ENCODE results near the gene RCAN1.

RCAN1 gene

GRCh38 chr21:34593423-34593822 is 21.5 kb downstream of the RCAN1 start:
- no peaks in the 10 kb centered on the region for H3K27me3 ChIP-seq (ENCODE audit: control insufficient read depth, insufficient read depth, low read length)
- H3K4me1 ChIP-seq (ENCODE audit: control insufficient read depth, insufficient read depth, low read length): peaks cover 13% of the 10 kb centered on the region
- H3K36me3 ChIP-seq (ENCODE audit: control insufficient read depth, insufficient read depth, low read length): no peaks in the 10 kb centered on the region
- H3K4me3 ChIP-seq (ENCODE audit: low read length): no peak overlapping the region
- no peak overlapping the region for H3K9ac ChIP-seq (ENCODE audit: low read length)
- H3K27ac ChIP-seq (ENCODE audit: low read depth, low read length): peak overlapping the region; percentile 26

GRCh38 chr21:34592120-34592955 is 22.6 kb downstream of the RCAN1 start:
- Histone ChIP-seq H3K9ac (ENCODE audit: low read length) (no peak overlapping the region), H3K4me3 (ENCODE audit: low read length) (peak overlapping the region; percentile 38), H3K36me3 (ENCODE audit: control insufficient read depth, insufficient read depth, low read length) (no peaks in the 10 kb centered on the region), H3K27me3 (ENCODE audit: control insufficient read depth, insufficient read depth, low read length) (no peaks in the 10 kb centered on the region), H3K4me1 (ENCODE audit: control insufficient read depth, insufficient read depth, low read length) (peaks cover 13% of the 10 kb centered on the region), H3K27ac (ENCODE audit: low read depth, low read length) (no peak overlapping the region)

GRCh38 chr21:34590520-34590919 is 24.4 kb downstream of the RCAN1 start:
- no peaks in the 10 kb centered on the region for H3K27me3 ChIP-seq (ENCODE audit: control insufficient read depth, insufficient read depth, low read length)
- no peak overlapping the region for H3K4me3 ChIP-seq (ENCODE audit: low read length)
- peaks cover 13% of the 10 kb centered on the region for H3K4me1 ChIP-seq (ENCODE audit: control insufficient read depth, insufficient read depth, low read length)
- H3K9ac ChIP-seq (ENCODE audit: low read length): no peak overlapping the region
- no peak overlapping the region for H3K27ac ChIP-seq (ENCODE audit: low read depth, low read length)
- H3K36me3 ChIP-seq (ENCODE audit: control insufficient read depth, insufficient read depth, low read length): no peaks in the 10 kb centered on the region

- Histone ChIP-seq H3K27ac (ENCODE audit: low read depth, low read length) (no peak overlapping the region), H3K4me3 (ENCODE audit: low read length) (no peak overlapping the region), H3K4me1 (ENCODE audit: control insufficient read depth, insufficient read depth, low read length) (peaks cover 9% of the 10 kb centered on the region), H3K9ac (ENCODE audit: low read length) (no peak overlapping the region), H3K36me3 (ENCODE audit: control insufficient read depth, insufficient read depth, low read length) (no peaks in the 10 kb centered on the region), H3K27me3 (ENCODE audit: control insufficient read depth, insufficient read depth, low read length) (no peaks in the 10 kb centered on the region)
These were observed 25.2 kb downstream of the RCAN1 start for GRCh38 chr21:34589511-34590282.

GRCh38 chr21:34583926-34584563 is 30.9 kb downstream of the RCAN1 start:
- H3K36me3 ChIP-seq (ENCODE audit: control insufficient read depth, insufficient read depth, low read length): no peaks in the 10 kb centered on the region
- H3K4me1 ChIP-seq (ENCODE audit: control insufficient read depth, insufficient read depth, low read length): no peaks in the 10 kb centered on the region
- no peak overlapping the region for H3K9ac ChIP-seq (ENCODE audit: low read length)
- H3K27ac ChIP-seq (ENCODE audit: low read depth, low read length): no peak overlapping the region
- H3K27me3 ChIP-seq (ENCODE audit: control insufficient read depth, insufficient read depth, low read length): no peaks in the 10 kb centered on the region
- no peak overlapping the region for H3K4me3 ChIP-seq (ENCODE audit: low read length)

GRCh38 chr21:34582506-34583150 is 32.3 kb downstream of the RCAN1 start:
- H3K4me1 ChIP-seq (ENCODE audit: control insufficient read depth, insufficient read depth, low read length): no peaks in the 10 kb centered on the region
- no peak overlapping the region for H3K4me3 ChIP-seq (ENCODE audit: low read length)
- H3K36me3 ChIP-seq (ENCODE audit: control insufficient read depth, insufficient read depth, low read length): no peaks in the 10 kb centered on the region
- H3K9ac ChIP-seq (ENCODE audit: low read length): no peak overlapping the region
- H3K27ac ChIP-seq (ENCODE audit: low read depth, low read length): no peak overlapping the region
- H3K27me3 ChIP-seq (ENCODE audit: control insufficient read depth, insufficient read depth, low read length): no peaks in the 10 kb centered on the region

GRCh38 chr21:34580181-34580700 is 34.7 kb downstream of the RCAN1 start:
- H3K27ac ChIP-seq (ENCODE audit: low read depth, low read length): no peak overlapping the region
- H3K36me3 ChIP-seq (ENCODE audit: control insufficient read depth, insufficient read depth, low read length): no peaks in the 10 kb centered on the region
- H3K27me3 ChIP-seq (ENCODE audit: control insufficient read depth, insufficient read depth, low read length): no peaks in the 10 kb centered on the region
- no peak overlapping the region for H3K4me3 ChIP-seq (ENCODE audit: low read length)
- peaks cover 7% of the 10 kb centered on the region for H3K4me1 ChIP-seq (ENCODE audit: control insufficient read depth, insufficient read depth, low read length)
- no peak overlapping the region for H3K9ac ChIP-seq (ENCODE audit: low read length)

GRCh38 chr21:34579411-34579810 is 35.5 kb downstream of the RCAN1 start:
- H3K4me3 ChIP-seq (ENCODE audit: low read length): no peak overlapping the region
- H3K36me3 ChIP-seq (ENCODE audit: control insufficient read depth, insufficient read depth, low read length): no peaks in the 10 kb centered on the region
- H3K4me1 ChIP-seq (ENCODE audit: control insufficient read depth, insufficient read depth, low read length): peaks cover 7% of the 10 kb centered on the region
- H3K27me3 ChIP-seq (ENCODE audit: control insufficient read depth, insufficient read depth, low read length): no peaks in the 10 kb centered on the region
- no peak overlapping the region for H3K27ac ChIP-seq (ENCODE audit: low read depth, low read length)
- no peak overlapping the region for H3K9ac ChIP-seq (ENCODE audit: low read length)

GRCh38 chr21:34576041-34576511 is 38.8 kb downstream of the RCAN1 start:
- Histone ChIP-seq H3K4me3 (ENCODE audit: low read length) (no peak overlapping the region), H3K27ac (ENCODE audit: low read depth, low read length) (no peak overlapping the region), H3K27me3 (ENCODE audit: control insufficient read depth, insufficient read depth, low read length) (no peaks in the 10 kb centered on the region), H3K9ac (ENCODE audit: low read length) (no peak overlapping the region), H3K4me1 (ENCODE audit: control insufficient read depth, insufficient read depth, low read length) (peaks cover 7% of the 10 kb centered on the region), H3K36me3 (ENCODE audit: control insufficient read depth, insufficient read depth, low read length) (no peaks in the 10 kb centered on the region)

GRCh38 chr21:34574601-34575529 is 40.0 kb downstream of the RCAN1 start:
- H3K4me3 ChIP-seq (ENCODE audit: low read length): no peak overlapping the region

GRCh38 chr21:34571994-34572393 is 42.9 kb downstream of the RCAN1 start:
- Histone ChIP-seq H3K4me1 (ENCODE audit: control insufficient read depth, insufficient read depth, low read length) (peaks cover 7% of the 10 kb centered on the region), H3K4me3 (ENCODE audit: low read length) (no peak overlapping the region), H3K36me3 (ENCODE audit: control insufficient read depth, insufficient read depth, low read length) (no peaks in the 10 kb centered on the region), H3K27ac (ENCODE audit: low read depth, low read length) (no peak overlapping the region), H3K9ac (ENCODE audit: low read length) (no peak overlapping the region), H3K27me3 (ENCODE audit: control insufficient read depth, insufficient read depth, low read length) (no peaks in the 10 kb centered on the region)

More at GRCh38 chr21:34574601-34575529, 40.0 kb downstream of the RCAN1 start:
- peaks cover 7% of the 10 kb centered on the region for H3K4me1 ChIP-seq (ENCODE audit: control insufficient read depth, insufficient read depth, low read length)
- H3K36me3 ChIP-seq (ENCODE audit: control insufficient read depth, insufficient read depth, low read length): no peaks in the 10 kb centered on the region
- H3K9ac ChIP-seq (ENCODE audit: low read length): no peak overlapping the region
- no peak overlapping the region for H3K27ac ChIP-seq (ENCODE audit: low read depth, low read length)
- H3K27me3 ChIP-seq (ENCODE audit: control insufficient read depth, insufficient read depth, low read length): no peaks in the 10 kb centered on the region
